HG03196 (cell line): ENCODE results near the gene ELF4.

Experiments used
- ATAC-seq: cut with Tn5 transposase; IDR thresholded peaks from one replicate; pipeline ENCODE4 v1.9.1; 2021; ENCODE audit not compliant: unreplicated experiment

Gene ELF4

DNA sequence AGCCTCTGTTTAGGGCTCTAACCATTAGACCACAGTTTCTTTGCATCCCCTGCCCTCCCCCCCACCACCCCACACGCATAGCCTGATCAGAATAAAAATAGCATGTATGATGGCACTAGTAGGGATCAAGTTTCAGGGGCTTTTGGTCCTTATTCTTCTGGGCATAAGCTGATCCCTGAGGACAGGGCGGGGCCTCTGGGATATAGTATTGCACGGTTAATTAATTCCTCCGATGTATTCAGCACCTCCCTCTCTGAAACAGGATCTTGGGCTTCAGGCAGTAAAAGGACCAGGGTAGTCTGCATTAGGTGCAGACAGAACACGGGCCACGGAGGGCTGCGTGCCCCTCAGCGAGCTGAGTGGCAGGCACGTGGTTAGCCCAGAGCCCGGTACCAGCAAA is 57.1 kb downstream of the ELF4 start:
- ATAC-seq = no peak

DNA sequence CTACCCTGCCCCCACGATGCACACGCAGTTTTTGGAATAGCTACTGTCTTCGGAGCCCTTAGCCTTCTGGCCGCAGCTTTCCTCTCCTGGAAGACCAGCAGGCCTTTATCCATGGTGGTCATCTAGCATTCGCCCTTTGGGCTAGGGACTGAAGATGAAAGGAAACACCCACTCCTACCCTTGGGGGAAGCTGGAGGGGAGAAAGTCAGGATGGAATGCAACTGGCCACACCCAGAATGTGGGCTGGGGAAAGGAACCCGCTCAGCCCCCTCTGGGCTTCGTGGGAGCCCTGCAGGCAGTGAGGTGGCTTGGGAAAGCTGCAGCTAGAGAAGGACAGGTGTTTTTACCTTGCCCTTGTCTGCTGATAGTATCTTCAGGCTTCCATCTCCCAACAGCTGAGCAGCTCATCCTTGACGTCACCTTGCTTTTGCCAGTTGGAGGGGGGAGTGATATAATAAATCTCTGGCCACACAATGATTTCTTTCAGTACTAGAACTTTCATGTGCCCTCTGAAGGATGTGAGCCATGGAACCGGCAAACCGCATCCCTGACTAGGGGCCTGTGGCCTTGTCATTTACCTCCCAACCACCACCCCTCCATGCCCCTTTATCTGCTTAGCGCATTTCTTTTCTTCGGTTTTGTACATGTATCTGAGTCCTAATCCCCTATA is 59.0 kb downstream of the ELF4 start:
- ATAC-seq = no peak

DNA sequence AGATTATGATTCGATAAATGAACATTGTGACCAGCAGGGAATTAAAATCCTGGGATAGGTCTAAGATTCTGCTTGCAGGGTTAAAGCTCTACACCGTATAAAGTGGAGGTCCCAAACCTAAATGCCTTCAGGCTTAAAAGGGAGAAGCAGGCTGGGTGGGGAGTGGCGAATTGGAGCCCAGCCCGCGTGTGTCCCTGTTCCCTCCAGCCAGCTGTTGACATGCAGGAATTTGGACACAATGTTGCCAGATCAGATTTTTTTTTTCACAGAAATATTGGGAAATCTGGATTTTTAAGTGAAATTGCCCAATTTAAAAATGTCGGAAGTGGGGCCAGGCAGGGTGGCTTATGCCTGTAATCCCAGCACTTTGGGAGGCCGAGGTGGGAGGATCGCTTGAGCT is 60.5 kb downstream of the ELF4 start:
- no peak for ATAC-seq

DNA sequence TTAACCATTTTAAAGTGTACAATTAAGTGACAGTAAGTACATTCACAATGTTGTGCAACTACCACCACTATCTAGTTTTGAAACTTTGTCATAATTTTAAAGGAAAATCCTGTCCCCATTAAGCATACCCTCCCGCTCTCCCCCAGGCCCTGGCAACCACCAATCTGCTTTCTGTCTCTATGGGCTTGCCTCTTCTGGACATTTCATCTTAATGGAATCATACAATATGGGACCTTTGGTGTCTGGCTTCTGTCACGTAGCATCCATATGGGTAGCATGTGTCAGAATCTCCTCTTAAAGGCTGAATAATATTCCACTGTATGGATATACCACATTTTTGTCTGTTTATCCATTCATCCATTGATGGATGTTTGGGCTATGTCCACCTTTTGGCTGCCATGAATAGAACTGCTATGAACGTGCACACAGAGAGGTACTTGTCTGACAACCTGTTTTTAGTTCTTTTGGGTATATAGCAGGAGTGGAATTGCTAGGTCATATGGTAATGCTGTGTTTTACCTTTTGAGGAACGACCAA is 61.5 kb downstream of the ELF4 start:
- ATAC-seq = no peak

DNA sequence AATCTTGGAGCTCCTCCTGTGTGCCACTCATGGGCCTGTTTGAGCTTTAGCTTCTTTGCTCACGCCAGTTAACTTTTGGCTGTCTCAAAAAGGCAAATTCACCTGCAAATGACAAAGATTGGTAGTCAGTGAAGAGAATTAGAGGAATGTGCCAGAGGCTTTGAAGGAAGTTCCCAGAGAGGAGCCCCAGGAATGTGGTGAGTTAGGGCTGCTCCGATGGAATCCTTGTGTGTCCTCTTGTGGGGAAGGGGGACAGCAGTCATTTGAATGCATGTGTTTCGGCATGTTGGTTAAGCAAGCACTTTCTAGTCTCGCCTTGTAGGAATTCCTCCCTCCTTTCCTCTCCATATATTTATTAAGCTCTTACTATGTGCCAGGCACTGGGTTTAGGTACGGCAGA is 62.9 kb downstream of the ELF4 start:
- no peak for ATAC-seq

DNA sequence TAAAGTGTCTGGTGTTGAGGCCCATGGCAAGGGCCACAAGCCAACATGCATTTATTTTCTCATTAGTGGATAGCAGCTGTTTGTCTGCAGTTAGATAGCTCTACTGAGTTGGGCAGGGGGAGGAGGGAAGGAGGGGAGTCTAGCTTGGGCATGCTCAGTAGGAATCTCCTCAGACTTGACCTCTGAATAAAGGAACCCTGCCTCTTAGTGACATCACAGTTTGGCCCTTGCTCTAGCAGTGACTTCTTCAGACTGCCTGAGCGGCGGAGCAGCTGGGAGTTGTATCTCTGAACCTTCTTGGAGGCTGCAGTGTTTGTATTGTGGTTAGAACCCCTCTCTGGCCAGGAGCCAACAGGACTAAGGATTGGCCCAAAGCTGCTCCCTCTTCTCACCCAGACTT is 70.5 kb downstream of the ELF4 start:
- no peak for ATAC-seq

DNA sequence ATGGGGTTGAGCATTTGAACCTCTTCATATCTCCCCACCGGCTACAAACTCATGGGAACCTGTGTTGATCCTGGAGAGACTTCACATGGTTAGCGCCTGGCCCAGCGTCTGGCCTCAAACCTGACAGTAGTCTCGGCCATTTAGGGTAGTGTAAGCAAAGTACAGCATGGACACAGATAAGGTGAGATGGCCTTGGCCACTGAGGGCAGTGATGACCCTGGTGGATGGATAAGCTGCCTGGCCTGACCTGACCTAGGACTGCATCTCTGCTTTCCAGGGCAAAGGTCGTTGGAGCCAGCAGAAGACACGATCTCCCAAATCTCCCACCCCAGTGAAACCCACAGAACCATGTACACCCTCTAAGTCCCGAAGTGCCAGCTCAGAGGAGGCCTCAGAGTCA is 76.1 kb downstream of the ELF4 start:
- no peak for ATAC-seq

DNA sequence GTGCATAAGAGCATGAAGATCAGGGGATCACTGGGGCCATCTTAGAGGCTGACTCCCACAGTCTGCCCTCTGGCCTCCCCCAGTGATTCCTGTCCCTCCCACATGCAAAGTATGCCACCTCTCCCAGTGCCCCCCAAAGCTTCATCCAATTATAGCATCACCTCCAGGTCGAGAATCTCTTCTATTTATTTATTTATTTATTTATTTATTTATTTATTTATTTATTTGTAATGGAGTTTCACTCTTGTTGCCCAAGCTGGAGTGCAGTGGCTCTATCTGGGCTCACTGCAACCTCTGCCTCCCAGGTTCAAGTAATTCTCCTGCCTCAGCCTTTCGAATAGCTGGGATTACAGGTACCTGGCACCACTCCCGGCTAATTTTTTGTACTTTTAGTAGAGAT is 77.7 kb downstream of the ELF4 start:
- no peak for ATAC-seq

DNA sequence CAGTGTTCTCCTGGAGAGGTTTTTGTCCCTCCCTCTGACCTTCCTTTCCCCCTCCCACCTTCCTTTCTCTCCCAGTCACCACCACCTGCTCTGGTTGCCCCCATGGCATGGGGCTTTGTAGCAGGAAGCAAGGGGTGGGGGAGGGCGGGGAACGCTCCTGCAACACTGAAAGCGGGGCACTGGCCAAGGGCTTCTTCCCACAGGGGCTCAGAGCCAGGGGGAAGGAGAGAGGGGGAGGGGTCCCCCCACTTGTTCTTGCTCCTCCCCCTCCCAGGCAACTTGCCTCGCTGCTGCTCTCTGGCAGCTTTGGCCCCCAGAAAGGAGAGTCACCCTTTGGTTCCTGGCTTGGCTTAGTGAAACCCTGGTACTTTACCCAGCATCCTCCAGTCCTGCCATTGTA is 79.5 kb downstream of the ELF4 start:
- ATAC-seq = no peak

DNA sequence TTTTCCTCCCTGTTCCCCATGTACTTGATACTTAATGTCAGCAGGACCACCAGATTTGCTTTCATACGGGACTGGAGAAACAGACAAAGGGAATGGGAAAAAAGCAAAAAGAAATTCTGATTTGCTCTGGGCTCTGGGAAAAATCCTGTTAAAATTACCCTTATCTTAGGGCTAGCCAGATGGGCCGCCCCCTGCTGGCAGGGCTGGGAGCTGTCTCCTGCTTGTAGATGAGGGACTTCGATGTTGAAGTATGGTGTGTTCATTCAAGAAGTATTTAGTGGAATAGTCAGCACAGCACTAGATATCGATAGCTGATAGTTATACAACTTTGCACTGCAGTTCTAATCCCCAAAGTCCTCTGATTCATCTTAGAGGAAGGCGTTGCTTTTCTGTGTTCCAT is 82.1 kb downstream of the ELF4 start:
- ATAC-seq = no peak

DNA sequence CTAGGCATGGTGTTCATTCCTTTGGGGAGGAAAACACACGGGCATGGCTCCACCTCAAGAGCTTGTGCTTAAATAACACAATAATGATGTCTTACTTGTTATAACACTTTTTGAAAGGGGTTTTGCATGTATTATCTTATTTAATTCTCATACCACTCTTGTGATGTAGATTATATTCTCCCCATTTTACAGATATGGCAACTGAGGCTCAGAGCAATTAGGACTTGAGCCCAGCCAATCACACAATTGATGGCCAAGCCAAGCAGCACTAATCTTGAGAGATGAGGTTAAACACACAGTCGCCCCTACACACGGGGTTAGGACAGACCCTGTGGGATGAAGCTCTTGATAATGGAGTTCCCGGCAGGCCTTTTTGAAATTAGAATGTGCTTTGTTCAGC is 82.7 kb downstream of the ELF4 start:
- no peak for ATAC-seq

DNA sequence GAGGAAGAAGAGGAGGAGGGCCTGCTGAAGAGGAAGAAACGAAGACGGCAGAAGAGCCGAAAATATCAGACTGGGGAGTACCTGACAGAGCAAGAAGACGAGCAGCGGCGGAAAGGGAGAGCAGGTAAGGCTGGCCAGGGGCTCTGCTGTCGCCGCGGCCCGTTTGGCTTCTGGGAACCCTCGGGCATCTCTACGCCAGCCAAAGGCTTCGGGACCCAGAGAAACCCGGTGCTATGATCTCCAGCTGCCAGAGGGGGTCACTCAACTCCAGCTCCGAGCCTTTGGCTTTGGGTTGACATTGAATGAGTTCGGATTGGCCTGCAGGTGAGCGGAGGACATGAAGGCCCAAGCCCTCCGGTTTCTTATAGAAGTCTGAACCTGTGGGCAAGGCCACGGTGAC is 85.0 kb downstream of the ELF4 start:
- no peak for ATAC-seq

DNA sequence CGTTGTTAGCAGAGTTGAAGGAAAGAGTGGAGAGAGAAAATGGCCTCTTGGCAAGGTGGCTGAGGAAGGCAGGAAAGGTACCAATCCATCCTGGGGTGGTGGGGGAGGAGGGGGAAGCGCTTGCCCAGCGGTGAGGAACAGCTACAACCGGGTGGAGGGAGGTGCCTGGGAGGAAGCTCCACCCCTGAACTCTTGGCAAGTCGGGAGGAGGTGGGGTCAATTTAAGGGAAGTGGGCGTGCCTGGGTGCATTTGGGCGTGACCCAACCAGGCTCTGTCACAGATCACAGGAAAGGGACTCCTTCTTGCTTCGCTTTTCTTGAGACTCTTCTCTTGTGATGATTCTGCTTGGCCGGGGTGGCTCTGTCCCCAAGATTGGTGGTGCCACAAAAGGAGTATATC is 86.2 kb downstream of the ELF4 start:
- ATAC-seq = peak; percentile 97

DNA sequence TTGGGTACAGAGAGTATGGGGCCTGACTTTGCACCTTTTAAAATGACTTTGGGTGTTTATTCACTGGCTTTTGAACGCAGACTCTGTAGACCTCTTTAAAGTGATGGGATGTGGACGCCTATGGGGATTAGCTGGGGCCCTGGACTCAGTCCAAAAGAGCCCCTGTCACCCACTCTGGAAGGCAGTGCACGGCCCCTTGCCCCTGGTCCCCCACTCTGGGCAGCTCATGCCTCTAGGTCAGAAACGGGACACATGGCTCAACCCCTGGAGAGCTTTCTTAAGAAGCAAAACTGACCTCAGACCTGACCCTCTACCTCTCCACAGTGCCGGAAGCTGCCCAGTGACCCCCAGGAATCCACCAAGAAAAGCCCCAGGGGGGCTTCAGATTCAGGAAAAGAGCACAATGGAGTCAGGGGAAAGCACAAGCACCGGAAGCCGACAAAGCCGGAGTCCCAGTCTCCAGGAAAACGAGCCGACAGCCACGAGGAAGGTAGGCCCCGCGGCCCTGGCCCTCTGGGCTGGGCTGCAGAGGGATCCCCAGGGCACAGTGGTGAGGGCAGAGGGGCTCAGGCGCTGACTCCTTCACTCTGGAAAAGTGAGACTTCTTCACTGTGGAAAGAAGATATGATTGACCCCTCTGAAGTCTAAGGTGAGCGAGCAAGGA is 89.5 kb downstream of the ELF4 start:
- no peak for ATAC-seq

DNA sequence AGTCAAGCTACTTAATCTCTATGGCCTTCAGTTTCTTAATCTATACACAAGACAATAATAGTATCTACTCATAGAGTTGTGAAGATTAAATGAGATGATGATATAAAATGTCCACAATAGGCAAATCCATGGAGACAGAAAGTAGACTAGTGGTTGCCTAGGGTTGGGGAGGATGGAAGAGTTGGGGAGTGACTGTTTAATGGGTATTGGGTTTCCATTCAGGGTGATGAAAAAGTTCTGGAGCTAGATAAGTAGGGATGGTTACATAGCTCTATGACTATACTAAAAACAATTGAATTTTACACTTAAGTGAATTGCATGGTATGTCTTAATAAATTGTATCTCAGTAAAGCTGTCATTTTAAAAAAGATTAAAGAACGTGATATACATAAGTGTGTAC is 92.2 kb downstream of the ELF4 start:
- no peak for ATAC-seq

DNA sequence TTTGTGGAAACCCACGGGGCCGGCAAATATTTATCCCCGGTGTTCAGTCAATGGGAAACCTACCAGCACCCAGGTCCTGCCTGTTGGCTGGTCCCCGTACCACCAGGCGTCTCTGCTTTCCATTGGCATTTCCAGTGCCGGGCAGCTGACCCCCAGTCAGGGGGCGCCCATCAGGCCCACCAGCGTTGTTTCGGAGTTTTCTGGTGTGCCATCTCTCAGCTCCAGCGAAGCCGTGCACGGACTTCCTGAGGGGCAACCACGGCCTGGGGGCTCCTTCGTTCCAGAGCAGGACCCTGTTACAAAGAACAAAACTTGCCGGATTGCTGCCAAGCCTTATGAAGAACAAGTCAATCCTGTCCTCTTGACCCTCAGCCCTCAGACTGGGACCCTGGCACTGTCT is 95.1 kb downstream of the ELF4 start:
- no peak for ATAC-seq
